Smooth muscle cell (in vitro differentiated cells): ENCODE results near the gene CRIM1. TPM values are rescaled to one million over a fixed set of nuclear protein-coding genes. Genes with fewer than 3 reads are reported as not detected.

ENCODE experiments used
- DNase-seq: peaks from one replicate; lab custom pipeline; 2025; ENCODE audit not compliant: unreplicated experiment; lab: John Stamatoyannopoulos, UW
- H2AFZ ChIP-seq: fragments of 200-600 bp; sonication (generic); 2 replicates; pipeline ENCODE4 v1.6.0; 2016; ENCODE audit warnings: antibody characterized with exemption, low read depth, mild to moderate bottlenecking
- H3F3A ChIP-seq: fragments of 200-600 bp; sonication (generic); 2 replicates; pipeline ENCODE4 v1.6.0; 2017; ENCODE audit warnings: antibody characterized with exemption, low read depth
- H3K27ac ChIP-seq: fragments of 200-600 bp; sonication (generic); 2 replicates; pipeline ENCODE4 v1.5.1; 2016; ENCODE audit warnings: low read depth, mild to moderate bottlenecking
- H3K27me3 ChIP-seq: fragments of 200-600 bp; sonication (generic); 2 replicates; pipeline ENCODE4 v1.6.1; 2016; ENCODE audit warnings: low read depth, mild to moderate bottlenecking
- H3K36me3 ChIP-seq: fragments of 200-600 bp; sonication (generic); 2 replicates; pipeline ENCODE4 v1.5.1; 2016; ENCODE audit warnings: low read depth
- H3K4me1 ChIP-seq: fragments of 200-600 bp; sonication (generic); 2 replicates; pipeline ENCODE4 v1.5.1; 2016; ENCODE audit warnings: low read depth
- H3K4me2 ChIP-seq: fragments of 200-600 bp; sonication (generic); 2 replicates; pipeline ENCODE4 v1.6.0; 2016; ENCODE audit warnings: mild to moderate bottlenecking
- H3K4me3 ChIP-seq: fragments of 200-600 bp; sonication (generic); 2 replicates; pipeline ENCODE4 v1.5.1; 2016; ENCODE audit warnings: mild to moderate bottlenecking
- H3K79me2 ChIP-seq: fragments of 200-600 bp; sonication (generic); 2 replicates; pipeline ENCODE4 v1.6.0; 2016; ENCODE audit warnings: low read depth, mild to moderate bottlenecking
- H3K9ac ChIP-seq: fragments of 200-600 bp; sonication (generic); 2 replicates; pipeline ENCODE4 v1.6.0; 2016; ENCODE audit warnings: low read depth
- H3K9me3 ChIP-seq: fragments of 200-600 bp; sonication (generic); replicated peaks from 2 replicates; pipeline ENCODE4 v1.5.1; 2016; ENCODE audit warnings: low read depth
- H4K20me1 ChIP-seq: fragments of 200-600 bp; sonication (generic); 2 replicates; pipeline ENCODE4 v1.6.0; 2016; ENCODE audit warnings: low read depth
- CTCF ChIP-seq: fragments of 200-600 bp; sonication (generic); IDR thresholded peaks from 2 replicates; pipeline ENCODE4 v1.5.1; 2017; ENCODE audit warnings: borderline replicate concordance, mild to moderate bottlenecking, antibody characterized with exemption; ENCODE audit not compliant: insufficient read depth, poor library complexity, severe bottlenecking
- WGBS: methylation state at CpG from one replicate; pipeline ENCODE4 v1.1.7; 2016; ENCODE audit warnings: low lambda C conversion rate; 5-methylcytosine and 5-hydroxymethylcytosine counted together
- polyA plus RNA-seq: library from polyadenylated mRNA; unstranded; fragments of >200 nt; fragmentation: Nextera tagmentation; extraction: Ambion mirVana; gene quantifications from 2 replicates; pipeline ENCODE4 v1.2.1, GENCODE V29; 2016
- total RNA-seq: library from RNA; depleted of rRNA; stranded (reverse); fragments of >200 nt; gene quantifications from 2 replicates; pipeline ENCODE4 v1.2.3, GENCODE V29; 2014

CRIM1 gene
- total and polyA plus RNA-seq, 2 experiments from 2014 or later, result 10.1 to 28.0 TPM

GRCh38 chr2:36369163-36369562, 13.6 kb downstream of the CRIM1 start:
- no peak for DNase-seq
- H2AFZ ChIP-seq, result no peak overlapping the region
- H3K9me3 ChIP-seq, result no peaks in the 10 kb centered on the region
- H3K79me2 ChIP-seq, result peaks cover 62% of the 10 kb centered on the region
- no peak overlapping the region for H3K4me2 ChIP-seq
- no peak overlapping the region for H3K4me3 ChIP-seq
- H3K4me1 ChIP-seq, result peaks cover 48% of the 10 kb centered on the region
- H3F3A ChIP-seq, result peaks cover 5% of the 10 kb centered on the region
- 85% methylated on average over 1 of the region's 1 CpG for whole genome bisulfite sequencing
- H3K27ac ChIP-seq, result no peak overlapping the region
- H4K20me1 ChIP-seq, result no peaks in the 10 kb centered on the region
- H3K9ac ChIP-seq, result no peak overlapping the region
- no peaks in the 10 kb centered on the region for H3K36me3 ChIP-seq
- TF ChIP-seq CTCF, result no peak
- no peaks in the 10 kb centered on the region for H3K27me3 ChIP-seq

- Histone ChIP-seq H3K4me3 (no peak overlapping the region), H3K4me1 (peaks cover 48% of the 10 kb centered on the region), H3K79me2 (peaks cover 58% of the 10 kb centered on the region), H3K27ac (no peak overlapping the region), H3K9me3 (no peaks in the 10 kb centered on the region), H3K36me3 (no peaks in the 10 kb centered on the region), H3K4me2 (no peak overlapping the region), H3K9ac (no peak overlapping the region), H3K27me3 (no peaks in the 10 kb centered on the region), H3F3A (peaks cover 5% of the 10 kb centered on the region), H2AFZ (no peak overlapping the region), H4K20me1 (no peaks in the 10 kb centered on the region)
- WGBS, result 68% methylated on average over 4 of the region's 4 CpGs
- TF ChIP-seq CTCF, result no peak
- DNase-seq, result no peak
Observed at GRCh38 chr2:36369716-36370115, 14.1 kb downstream of the CRIM1 start.

GRCh38 chr2:36370281-36370680, 14.7 kb downstream of the CRIM1 start:
- Histone ChIP-seq H3K36me3 (no peaks in the 10 kb centered on the region), H3K27ac (no peak overlapping the region), H3K4me1 (peaks cover 48% of the 10 kb centered on the region), H3K4me2 (no peak overlapping the region), H4K20me1 (no peaks in the 10 kb centered on the region), H3K9ac (no peak overlapping the region), H3K9me3 (no peaks in the 10 kb centered on the region), H3F3A (peaks cover 5% of the 10 kb centered on the region), H3K27me3 (no peaks in the 10 kb centered on the region), H3K79me2 (peaks cover 58% of the 10 kb centered on the region), H3K4me3 (no peak overlapping the region), H2AFZ (no peak overlapping the region)
- no peak for DNase-seq
- no peak for TF ChIP-seq CTCF

- peaks cover 58% of the 10 kb centered on the region for H3K79me2 ChIP-seq
- H3K9ac ChIP-seq, result no peak overlapping the region
- no peaks in the 10 kb centered on the region for H3K27me3 ChIP-seq
- no peaks in the 10 kb centered on the region for H3K9me3 ChIP-seq
- peak overlapping the region; percentile 43 for H3K27ac ChIP-seq
- no peak for DNase-seq
- 46% methylated on average over 9 of the region's 9 CpGs for WGBS
- no peaks in the 10 kb centered on the region for H3K36me3 ChIP-seq
- H4K20me1 ChIP-seq, result peaks cover 6% of the 10 kb centered on the region
- TF ChIP-seq CTCF, result no peak
- H3F3A ChIP-seq, result peaks cover 5% of the 10 kb centered on the region
- H3K4me2 ChIP-seq, result peak overlapping the region; percentile 55
- peaks cover 45% of the 10 kb centered on the region for H3K4me1 ChIP-seq
- no peak overlapping the region for H3K4me3 ChIP-seq
- no peak overlapping the region for H2AFZ ChIP-seq
Observed at GRCh38 chr2:36371070-36371874, 15.7 kb downstream of the CRIM1 start.
